SK-N-SH (cell line): ENCODE measurements around the gene ADAMTS16.

Experiments used
- CTCF ChIP-seq: fragments of 200-600 bp; sonication (generic); IDR thresholded peaks from 2 replicates; pipeline ENCODE4 v1.6.1; 2017; ENCODE audit warnings: antibody characterized with exemption, mild to moderate bottlenecking, moderate library complexity
- FOSL2 ChIP-seq: IDR thresholded peaks from 2 replicates; pipeline ENCODE4 v1.4.0; 2012; ENCODE audit warnings: low read depth, mild to moderate bottlenecking, moderate library complexity, borderline replicate concordance
- MAX ChIP-seq: IDR thresholded peaks from 2 replicates; pipeline ENCODE4 v1.4.0; 2012; ENCODE audit warnings: low read depth
- MXI1 ChIP-seq: IDR thresholded peaks from 2 replicates; pipeline ENCODE4 v1.6.1; 2012; ENCODE audit warnings: mild to moderate bottlenecking, low read depth, low read length, improper control_type of control experiment
- NRF1 ChIP-seq: IDR thresholded peaks from 2 replicates; pipeline ENCODE4 v1.6.1; 2012; ENCODE audit warnings: low read depth, mild to moderate bottlenecking, low read length
- POLR2AphosphoS5 ChIP-seq: IDR thresholded peaks from 2 replicates; pipeline ENCODE4 v1.6.1; 2012; ENCODE audit warnings: low read depth, low read length
- REST ChIP-seq: IDR thresholded peaks from 2 replicates; pipeline ENCODE4 v1.6.1; 2012; ENCODE audit warnings: mild to moderate bottlenecking, low read depth, low read length, moderate library complexity
- USF1 ChIP-seq: IDR thresholded peaks from 2 replicates; pipeline ENCODE4 v1.4.0; 2012; ENCODE audit warnings: low read depth, borderline replicate concordance
- YY1 ChIP-seq: IDR thresholded peaks from 2 replicates; pipeline ENCODE4 v1.4.0; 2012; ENCODE audit warnings: low read depth, mild to moderate bottlenecking

- TF ChIP-seq CTCF: no peak
- no peak for TF ChIP-seq MAX
- no peak for TF ChIP-seq USF1
- TF ChIP-seq POLR2AphosphoS5: no peak
- no peak for TF ChIP-seq MXI1
- TF ChIP-seq REST: no peak
- TF ChIP-seq NRF1: no peak
- TF ChIP-seq YY1: no peak
- no peak for TF ChIP-seq FOSL2
Measured at GRCh38 chr5:5360363-5360940, 220.3 kb downstream of the ADAMTS16 start.
